HepG2 (cell line): ENCODE measurements around the gene CENPE. TPM values are rescaled to one million over a fixed set of nuclear protein-coding genes. Genes with fewer than 3 reads are reported as not detected.

Experiments
- ATAC-seq: fragments of 200-7000 bp; cut with Tn5 transposase; 3 replicates; pipeline ENCODE4 v1.9.1; 2020; ENCODE audit warnings: mild to moderate bottlenecking, moderate library complexity
- BruUV-seq: library from RNA; stranded (reverse); fragments of 400-500 nt; replicated peaks from 2 replicates; lab custom pipeline; 2021; lab: Mats Ljungman, UMichigan
- CTCF ChIA-PET: fragments of 300-600 bp; formaldehyde crosslinking; extraction: SDS; loops from one replicate; lab custom pipeline; 2021; ENCODE audit warnings: low total read pairs, inconsistent platforms, low intra/inter-chr PET ratio; lab: Yijun Ruan, JAX
- POLR2A ChIA-PET: fragments of 350-600 bp; sonication (Branson Sonifier 250); formaldehyde crosslinking; loops from one replicate; lab custom pipeline; 2020; ENCODE audit warnings: antibody characterized with exemption, inconsistent platforms; lab: Yijun Ruan, JAX
- DNase-seq: peaks from one replicate; pipeline ENCODE4 v3.0.0-alpha.2; 2015; ENCODE audit warnings: low spot score
- FAIRE-seq: peaks from 3 replicates; lab custom pipeline; 2011; peaks lifted over from hg19 to GRCh38; lab: Jason Lieb, UNC
- H2AFZ ChIP-seq: one replicate; pipeline ENCODE4 v1.6.1; 2011; ENCODE audit warnings: low read length, inconsistent platforms
- H3K27ac ChIP-seq: fragments of 300-600 bp; 3 replicates; pipeline ENCODE4 v1.8.0; 2011; ENCODE audit warnings: mixed run types, mild to moderate bottlenecking, mixed read lengths, low read length, inconsistent platforms; ENCODE audit not compliant: insufficient read depth; ENCODE audit errors: extremely low read length
- H3K27me3 ChIP-seq, 2 experiments: fragments of 200-600 bp in 1 of 2; 2 replicates in 1 of 2; 3 replicates in 1 of 2; pipeline versions ENCODE4 v1.6.0 to v1.8.0; 2011; ENCODE audit warnings: low read length in 2 of 2, mild to moderate bottlenecking in 2 of 2, moderate library complexity in 2 of 2, inconsistent platforms in 1 of 2; ENCODE audit not compliant: insufficient read depth in 2 of 2, control insufficient read depth in 1 of 2
- H3K36me3 ChIP-seq, 2 experiments: fragments of 200-600 bp in 1 of 2; replicated peaks in 1 of 2; 2 replicates in 1 of 2; 3 replicates in 1 of 2; pipeline versions ENCODE4 v1.5.1 to v1.8.0; 2011; ENCODE audit warnings: low read length in 2 of 2, inconsistent platforms in 1 of 2; ENCODE audit not compliant: insufficient read depth in 2 of 2, control insufficient read depth in 1 of 2
- H3K4me1 ChIP-seq: 2 replicates; pipeline ENCODE4 v1.5.1; 2012; ENCODE audit warnings: low read length, inconsistent platforms; ENCODE audit not compliant: insufficient read depth
- H3K4me2 ChIP-seq: 2 replicates; pipeline ENCODE4 v1.6.0; 2011; ENCODE audit warnings: low read depth, low read length, inconsistent platforms
- H3K4me3 ChIP-seq, 3 experiments: fragments of 200-600 bp in 1 of 3; sonication (generic), shearing (Covaris generic) in 1 of 3; replicated peaks in 1 of 3; 2 replicates each; pipeline ENCODE4 v1.5.1; 2011 to 2016; ENCODE audit warnings: low read length in 3 of 3, inconsistent platforms in 2 of 3, low read depth in 2 of 3, mild to moderate bottlenecking in 2 of 3, control low read depth in 1 of 3, mixed read lengths in 1 of 3; ENCODE audit not compliant: insufficient read depth in 1 of 3
- H3K79me2 ChIP-seq: one replicate; pipeline ENCODE4 v1.6.1; 2011; ENCODE audit warnings: low read length, inconsistent platforms; ENCODE audit not compliant: insufficient read depth
- H3K9ac ChIP-seq: 2 replicates; pipeline ENCODE4 v1.6.0; 2011; ENCODE audit warnings: mild to moderate bottlenecking, low read depth, low read length, inconsistent platforms; ENCODE audit not compliant: insufficient read depth
- H3K9me3 ChIP-seq: 2 replicates; pipeline ENCODE4 v1.5.1; 2012; ENCODE audit warnings: mild to moderate bottlenecking, low read length
- H4K20me1 ChIP-seq: 2 replicates; pipeline ENCODE4 v1.6.0; 2011; ENCODE audit warnings: inconsistent platforms, mild to moderate bottlenecking, low read length, moderate library complexity; ENCODE audit not compliant: insufficient read depth
- ATF7 ChIP-seq, 2 experiments: fragments of 450-650 bp in 1 of 2; sonication (generic) in 1 of 2; formaldehyde crosslinking in 1 of 2; IDR thresholded peaks; 2 replicates each; pipeline versions ENCODE4 v1.4.0 to v1.6.1; 2016 to 2020; ENCODE audit warnings: antibody characterized with exemption in 1 of 2, mild to moderate bottlenecking in 1 of 2, missing genetic modification reagents in 1 of 2
- FOXO1 ChIP-seq: sonication (generic); formaldehyde crosslinking; IDR thresholded peaks from 2 replicates; pipeline ENCODE4 v1.4.0; 2020; ENCODE audit warnings: missing genetic modification reagents
- KDM5B ChIP-seq: sonication (generic); formaldehyde crosslinking; IDR thresholded peaks from 2 replicates; pipeline ENCODE4 v1.4.0; 2020; ENCODE audit warnings: missing genetic modification reagents, mild to moderate bottlenecking, borderline replicate concordance
- MLX ChIP-seq: IDR thresholded peaks from 2 replicates; pipeline ENCODE4 v1.6.1; 2016
- PRDM4 ChIP-seq: sonication (generic); formaldehyde crosslinking; IDR thresholded peaks from 2 replicates; pipeline ENCODE4 v1.9.0; 2021; ENCODE audit warnings: missing genetic modification reagents, borderline replicate concordance
- PRPF4 ChIP-seq: fragments of 200-400 bp; formaldehyde crosslinking; IDR thresholded peaks from 2 replicates; pipeline ENCODE4 v1.6.1; 2016; ENCODE audit warnings: low read length, low read depth; ENCODE audit not compliant: poor library complexity, severe bottlenecking
- RBFOX2 ChIP-seq: fragments of 200-400 bp; formaldehyde crosslinking; IDR thresholded peaks from 2 replicates; pipeline ENCODE4 v1.6.1; 2017; ENCODE audit warnings: low read depth, mild to moderate bottlenecking, low read length
- RBM22 ChIP-seq: fragments of 200-400 bp; formaldehyde crosslinking; optimal IDR thresholded peaks from 2 replicates; pipeline ENCODE3; 2017; ENCODE audit warnings: mild to moderate bottlenecking, low read length, moderate library complexity
- SSRP1 ChIP-seq: IDR thresholded peaks from 2 replicates; pipeline ENCODE4 v1.6.1; 2016; ENCODE audit warnings: control low read depth
- ZFAT ChIP-seq: sonication (generic); formaldehyde crosslinking; conservative IDR thresholded peaks from 2 replicates; pipeline ENCODE4 v1.8.1; 2023; ENCODE audit warnings: missing genetic modification reagents, inconsistent platforms
- ZFP37 ChIP-seq: sonication (generic); formaldehyde crosslinking; IDR thresholded peaks from 2 replicates; pipeline ENCODE4 v1.4.0; 2020; ENCODE audit warnings: missing genetic modification reagents, borderline replicate concordance
- ZNF251 ChIP-seq: sonication (generic); formaldehyde crosslinking; IDR thresholded peaks from 2 replicates; pipeline ENCODE4 v1.9.0; 2021; ENCODE audit warnings: mild to moderate bottlenecking, missing genetic modification reagents
- ZNF280B ChIP-seq: sonication (generic); formaldehyde crosslinking; IDR thresholded peaks from 2 replicates; pipeline ENCODE4 v1.5.0; 2020; ENCODE audit warnings: missing genetic modification reagents, mild to moderate bottlenecking, borderline replicate concordance
- ZNF460 ChIP-seq: sonication (generic); formaldehyde crosslinking; IDR thresholded peaks from 2 replicates; pipeline ENCODE4 v1.5.1; 2020; ENCODE audit warnings: missing genetic modification reagents, mild to moderate bottlenecking, borderline replicate concordance
- ZNF547 ChIP-seq: sonication (generic); formaldehyde crosslinking; IDR thresholded peaks from 2 replicates; pipeline ENCODE4 v1.5.1; 2020; ENCODE audit warnings: mild to moderate bottlenecking, missing genetic modification reagents
- ZNF550 ChIP-seq: sonication (generic); formaldehyde crosslinking; IDR thresholded peaks from 2 replicates; pipeline ENCODE4 v1.4.0; 2020; ENCODE audit warnings: mild to moderate bottlenecking, missing genetic modification reagents, borderline replicate concordance
- ZNF629 ChIP-seq: sonication (generic); formaldehyde crosslinking; conservative IDR thresholded peaks from 2 replicates; pipeline ENCODE4 v1.5.0; 2020; ENCODE audit warnings: missing genetic modification reagents
- ZNF7 ChIP-seq: IDR thresholded peaks from 2 replicates; pipeline ENCODE4 v1.6.1; 2016; ENCODE audit warnings: missing biosample characterization, missing genetic modification reagents
- ZSCAN12 ChIP-seq: sonication (generic); formaldehyde crosslinking; IDR thresholded peaks from 2 replicates; pipeline ENCODE4 v1.9.0; 2021; ENCODE audit warnings: mild to moderate bottlenecking, missing genetic modification reagents
- WGBS: methylation state at CpG from one replicate; pipeline ENCODE4 v1.1.6; 2017; ENCODE audit warnings: low lambda C conversion rate; 5-methylcytosine and 5-hydroxymethylcytosine counted together
- in situ Hi-C: cut with HindIII; loops from 2 replicates; pipeline ENCODE4 v1.10.0; 2017; ENCODE audit warnings: low pct_unique_long_range_greater_than_20kb; ENCODE audit not compliant: extremely low pct_ligation_motif_present
- intact Hi-C: fragments of 100-400 bp; cut with micrococcal nuclease; formaldehyde crosslinking; loops from one replicate; pipeline ENCODE4 v1.10.0; 2022; ENCODE audit not compliant: unreplicated experiment
- polyA plus RNA-seq, 8 experiments: library from polyadenylated mRNA; depleted of rRNA in 3 of 8; stranded (reverse) in 7 of 8; unstranded in 1 of 8; fragments of >200 nt; fragmentation: Illumina TruSeq in 4 of 8; extraction: Trizol in 4 of 8; gene quantifications; 2 replicates each; pipeline versions ENCODE4 v1.2.1 to v1.2.3, GENCODE V29; 2011 to 2016; ENCODE audit warnings: low read depth in 4 of 8, missing spikeins in 1 of 8, mixed read lengths in 1 of 8; ENCODE audit not compliant: insufficient read depth in 1 of 8
- total RNA-seq, 5 experiments: library from RNA; depleted of rRNA; stranded (reverse); fragments of >200 nt; fragmentation: Illumina TruSeq; extraction: Trizol; gene quantifications; 2 replicates each; pipeline ENCODE4 v1.2.3, GENCODE V29; 2016; ENCODE audit warnings: low read depth in 1 of 5
- TF ChIP-seq, protein P1 (sequence below): sonication (generic); formaldehyde crosslinking; IDR thresholded peaks from 2 replicates; pipeline ENCODE4 v1.4.0; 2020; ENCODE audit warnings: missing genetic modification reagents

Gene CENPE
- total and polyA plus RNA-seq, 2 of the 13 experiments (the other 11 are each of a cell fraction or from before 2014, with no cell fraction given): 2.1 to 19.8 TPM

DNA sequence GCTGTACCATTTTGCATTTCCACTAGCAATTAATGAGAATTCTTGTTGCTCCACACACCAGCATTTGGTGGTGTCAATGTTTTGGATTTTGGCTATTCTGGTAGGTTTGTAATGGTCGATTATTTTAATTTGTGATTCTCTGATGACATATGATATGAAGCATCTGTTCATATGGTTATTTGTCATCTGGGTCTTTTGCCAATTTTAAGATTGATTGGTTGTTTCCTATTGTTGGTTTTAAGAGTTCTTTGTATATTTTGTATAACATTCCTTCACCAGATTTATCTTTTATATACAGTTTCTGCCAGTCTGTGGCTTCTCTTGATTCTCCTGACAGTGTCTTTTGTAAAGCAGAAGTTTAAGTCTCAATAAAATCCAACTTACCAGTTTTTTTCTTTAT lies 80.0 kb downstream of the CENPE start (continued):
- TF ChIP-seq PRDM4 (CRISPR knock-in tag): no peak
- no peak for TF ChIP-seq RBFOX2
- TF ChIP-seq ZNF251 (CRISPR knock-in tag): no peak

- TF ChIP-seq, protein P1, sequence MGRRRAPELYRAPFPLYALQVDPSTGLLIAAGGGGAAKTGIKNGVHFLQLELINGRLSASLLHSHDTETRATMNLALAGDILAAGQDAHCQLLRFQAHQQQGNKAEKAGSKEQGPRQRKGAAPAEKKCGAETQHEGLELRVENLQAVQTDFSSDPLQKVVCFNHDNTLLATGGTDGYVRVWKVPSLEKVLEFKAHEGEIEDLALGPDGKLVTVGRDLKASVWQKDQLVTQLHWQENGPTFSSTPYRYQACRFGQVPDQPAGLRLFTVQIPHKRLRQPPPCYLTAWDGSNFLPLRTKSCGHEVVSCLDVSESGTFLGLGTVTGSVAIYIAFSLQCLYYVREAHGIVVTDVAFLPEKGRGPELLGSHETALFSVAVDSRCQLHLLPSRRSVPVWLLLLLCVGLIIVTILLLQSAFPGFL (CRISPR knock-in tag): no peak
- no peak for TF ChIP-seq ZSCAN12 (CRISPR knock-in tag)
- no peak for TF ChIP-seq ZNF7 (CRISPR knock-in tag)
- no peak for TF ChIP-seq ATF7 (IDR thresholded peaks at IDR 0.05)
- TF ChIP-seq ATF7 (CRISPR knock-in tag; IDR thresholded peaks at IDR 0.05): no peak
- no peak for TF ChIP-seq ZFP37 (CRISPR knock-in tag)
- no peak for TF ChIP-seq ZNF547 (CRISPR knock-in tag)
- no peak for TF ChIP-seq ZNF460
- no peak for TF ChIP-seq FOXO1
- TF ChIP-seq ZNF280B (CRISPR knock-in tag): no peak
- TF ChIP-seq ZNF629: no peak
- TF ChIP-seq ZNF550: no peak
- TF ChIP-seq SSRP1: no peak
- no peak for TF ChIP-seq ZFAT (CRISPR knock-in tag)
- TF ChIP-seq KDM5B (CRISPR knock-in tag): no peak
- TF ChIP-seq MLX: no peak
- TF ChIP-seq RBM22: no peak
- TF ChIP-seq PRPF4: no peak
- ATAC-seq (no peak), FAIRE-seq (no peak), DNase-seq (no peak)
- H3K27ac ChIP-seq: no peak overlapping the region
- no peak overlapping the region for H3K4me2 ChIP-seq
- WGBS: 98% methylated on average over 4 of the region's 4 CpGs
- peaks cover 3 to 41% of the 10 kb centered on the region in 2 experiments; a peak in 4 of 5 replicates for H3K36me3 ChIP-seq
- no peaks in the 10 kb centered on the region for H3K79me2 ChIP-seq
- no peaks in the 10 kb centered on the region for H3K9me3 ChIP-seq
- no peak overlapping the region for H3K4me3 ChIP-seq
- ChIA-PET CTCF (no interaction called here), POLR2A (no interaction called here)
- H2AFZ ChIP-seq: no peak overlapping the region
- H4K20me1 ChIP-seq: no peaks in the 10 kb centered on the region
- H3K4me1 ChIP-seq: no peaks in the 10 kb centered on the region
- intact Hi-C loops (no loop called here), in situ Hi-C loops (no loop called here)
- H3K9ac ChIP-seq: no peak overlapping the region
- BruUV-seq: no TSS peak
- no peaks in the 10 kb centered on the region for H3K27me3 ChIP-seq
These were observed 86.5 kb downstream of the CENPE start for GRCh38 chr4:103111598-103111997.
